B cell (primary cell): ENCODE data around the gene PRKCZ.

Source experiments
- EZH2 ChIP-seq: IDR thresholded peaks from 2 replicates; pipeline ENCODE4 v1.6.1; 2012; ENCODE audit warnings: borderline replicate concordance, low read depth, mild to moderate bottlenecking, moderate library complexity, low read length; ENCODE audit not compliant: insufficient read depth, poor library complexity, severe bottlenecking
- TF ChIP-seq, protein P1 (sequence below): fragments of 200-600 bp; IDR thresholded peaks from one replicate; pipeline ENCODE4 v1.8.0; 2022; ENCODE audit warnings: antibody characterized with exemption, mild to moderate bottlenecking

DNA sequence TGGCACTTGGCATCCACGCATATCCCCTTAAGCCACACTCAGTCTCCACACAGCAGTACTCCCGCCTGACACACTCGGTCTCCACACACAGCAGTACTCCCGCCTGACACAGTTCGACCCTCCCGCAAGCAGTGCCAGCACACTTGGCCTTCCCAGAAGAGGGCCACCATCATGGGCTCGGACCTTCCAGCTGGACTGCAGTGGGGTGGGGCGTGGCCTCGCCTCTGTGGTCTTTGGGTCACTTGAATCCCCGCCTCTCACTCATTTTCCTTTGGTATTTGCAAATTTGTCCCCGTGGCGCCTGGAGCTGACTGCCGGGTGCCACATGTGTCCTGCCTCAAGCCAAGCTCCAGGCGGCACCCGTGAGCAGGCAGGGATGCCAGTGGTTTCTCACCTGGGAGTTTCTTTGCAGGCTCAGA lies 80.7 kb downstream of the PRKCZ start:
- TF ChIP-seq, protein P1, sequence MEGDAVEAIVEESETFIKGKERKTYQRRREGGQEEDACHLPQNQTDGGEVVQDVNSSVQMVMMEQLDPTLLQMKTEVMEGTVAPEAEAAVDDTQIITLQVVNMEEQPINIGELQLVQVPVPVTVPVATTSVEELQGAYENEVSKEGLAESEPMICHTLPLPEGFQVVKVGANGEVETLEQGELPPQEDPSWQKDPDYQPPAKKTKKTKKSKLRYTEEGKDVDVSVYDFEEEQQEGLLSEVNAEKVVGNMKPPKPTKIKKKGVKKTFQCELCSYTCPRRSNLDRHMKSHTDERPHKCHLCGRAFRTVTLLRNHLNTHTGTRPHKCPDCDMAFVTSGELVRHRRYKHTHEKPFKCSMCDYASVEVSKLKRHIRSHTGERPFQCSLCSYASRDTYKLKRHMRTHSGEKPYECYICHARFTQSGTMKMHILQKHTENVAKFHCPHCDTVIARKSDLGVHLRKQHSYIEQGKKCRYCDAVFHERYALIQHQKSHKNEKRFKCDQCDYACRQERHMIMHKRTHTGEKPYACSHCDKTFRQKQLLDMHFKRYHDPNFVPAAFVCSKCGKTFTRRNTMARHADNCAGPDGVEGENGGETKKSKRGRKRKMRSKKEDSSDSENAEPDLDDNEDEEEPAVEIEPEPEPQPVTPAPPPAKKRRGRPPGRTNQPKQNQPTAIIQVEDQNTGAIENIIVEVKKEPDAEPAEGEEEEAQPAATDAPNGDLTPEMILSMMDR = no peak
- no peak for TF ChIP-seq EZH2
